ENCODE results near the gene NUP210L.
"Not testable (repeated sequence)": the region's sequence is repeated elsewhere in the genome, so short reads cannot be mapped to it uniquely, and the experiment has no call there.

NUP210L gene

DNA sequence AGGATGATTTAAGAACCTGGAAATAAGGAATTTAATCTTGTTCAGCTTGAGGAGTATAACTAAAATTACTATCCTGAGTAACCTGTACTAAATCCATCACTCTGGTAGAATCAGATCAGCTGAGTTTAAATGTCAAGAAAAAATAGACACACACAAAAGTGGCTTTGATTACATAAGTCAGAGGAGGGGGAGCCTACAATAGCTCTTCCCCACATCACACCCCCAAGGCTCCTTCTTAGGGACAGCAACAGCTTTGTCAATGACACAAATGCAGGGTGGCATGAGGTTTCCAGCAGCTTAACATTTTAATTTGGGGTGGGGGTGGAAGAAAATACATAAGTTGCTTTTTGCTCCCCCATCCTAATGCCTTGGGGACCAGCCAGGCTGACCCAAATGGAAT lies 12.6 kb upstream of the NUP210L start:
- DNase-seq, result no peak

DNA sequence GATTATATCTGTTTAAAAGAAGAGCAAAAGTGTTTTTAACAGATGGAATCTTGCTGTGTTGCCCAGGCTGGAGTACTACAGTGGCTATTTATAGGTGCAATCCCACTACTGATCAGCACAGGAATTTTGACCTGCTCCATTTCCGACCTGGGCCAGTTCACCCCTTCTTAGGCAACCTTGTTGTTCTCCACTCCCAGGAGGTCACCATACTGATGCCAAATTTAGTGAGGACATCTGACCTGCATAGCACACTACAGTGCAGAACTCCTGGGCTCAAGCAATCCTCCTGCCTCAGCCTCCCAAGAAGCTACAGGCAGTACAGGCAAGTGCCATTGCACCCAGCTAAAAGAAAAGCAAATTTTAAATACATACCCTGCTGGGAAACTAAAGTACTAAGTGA lies 11.3 kb upstream of the NUP210L start:
- no peak for DNase-seq

DNA sequence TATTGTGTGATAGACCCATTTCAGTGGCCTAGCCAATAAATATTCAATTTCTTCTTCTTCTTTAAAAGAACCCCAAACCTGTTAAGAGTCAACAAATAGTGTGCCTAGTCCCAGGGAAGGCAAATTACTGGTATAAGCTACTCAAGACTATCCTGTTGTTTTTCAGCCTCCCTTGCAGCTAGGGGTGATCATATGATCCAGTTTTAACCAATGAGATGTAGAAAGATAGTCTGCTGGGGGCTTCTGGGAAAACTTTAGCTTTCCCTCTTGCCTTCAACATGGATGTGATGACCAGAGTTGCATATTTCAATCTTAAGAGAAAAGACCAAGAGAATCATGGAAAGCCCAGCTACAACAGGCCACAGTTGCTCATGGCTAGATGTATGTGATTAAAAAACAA lies 4.7 kb upstream of the NUP210L start:
- DNase-seq, result no peak

DNA sequence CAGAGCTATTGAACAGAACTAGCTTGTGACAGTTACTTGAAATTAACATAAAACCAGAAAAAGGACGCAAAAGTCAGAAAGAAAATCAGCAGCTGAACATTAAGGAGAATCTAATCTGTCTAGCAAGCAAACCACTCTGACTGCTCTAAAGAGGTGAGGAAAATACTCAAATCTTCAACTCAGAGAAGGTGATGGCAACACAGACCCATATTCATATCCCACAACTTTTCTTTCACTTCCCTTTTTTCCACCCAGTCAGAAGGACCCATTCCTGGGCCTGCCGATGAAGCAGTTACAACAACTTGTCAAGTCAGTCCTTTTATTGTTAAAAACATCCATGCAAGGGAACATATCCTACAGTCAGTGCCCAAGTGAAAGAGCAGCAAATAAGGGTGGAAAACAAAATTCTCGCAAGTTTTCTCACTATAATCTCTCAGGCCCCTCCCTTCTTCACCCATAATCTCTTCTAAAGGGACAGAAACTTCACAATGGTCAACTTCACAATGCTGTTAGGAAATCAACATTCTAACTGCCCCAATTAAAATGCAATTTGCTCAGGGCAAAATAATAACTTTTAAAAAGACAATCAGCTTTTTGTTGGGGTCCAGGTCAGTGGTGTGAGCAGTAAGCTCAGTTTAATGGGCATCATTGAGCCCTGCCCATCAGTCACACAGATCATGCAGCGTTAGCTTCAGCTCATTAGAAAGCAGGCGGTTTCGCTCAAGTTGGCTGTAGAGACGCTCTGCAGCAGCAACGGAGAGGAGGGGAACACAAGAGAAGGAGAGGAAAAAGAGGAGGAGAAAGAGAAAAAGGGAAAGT lies 3.6 kb upstream of the NUP210L start:
- DNase-seq, result no peak

DNA sequence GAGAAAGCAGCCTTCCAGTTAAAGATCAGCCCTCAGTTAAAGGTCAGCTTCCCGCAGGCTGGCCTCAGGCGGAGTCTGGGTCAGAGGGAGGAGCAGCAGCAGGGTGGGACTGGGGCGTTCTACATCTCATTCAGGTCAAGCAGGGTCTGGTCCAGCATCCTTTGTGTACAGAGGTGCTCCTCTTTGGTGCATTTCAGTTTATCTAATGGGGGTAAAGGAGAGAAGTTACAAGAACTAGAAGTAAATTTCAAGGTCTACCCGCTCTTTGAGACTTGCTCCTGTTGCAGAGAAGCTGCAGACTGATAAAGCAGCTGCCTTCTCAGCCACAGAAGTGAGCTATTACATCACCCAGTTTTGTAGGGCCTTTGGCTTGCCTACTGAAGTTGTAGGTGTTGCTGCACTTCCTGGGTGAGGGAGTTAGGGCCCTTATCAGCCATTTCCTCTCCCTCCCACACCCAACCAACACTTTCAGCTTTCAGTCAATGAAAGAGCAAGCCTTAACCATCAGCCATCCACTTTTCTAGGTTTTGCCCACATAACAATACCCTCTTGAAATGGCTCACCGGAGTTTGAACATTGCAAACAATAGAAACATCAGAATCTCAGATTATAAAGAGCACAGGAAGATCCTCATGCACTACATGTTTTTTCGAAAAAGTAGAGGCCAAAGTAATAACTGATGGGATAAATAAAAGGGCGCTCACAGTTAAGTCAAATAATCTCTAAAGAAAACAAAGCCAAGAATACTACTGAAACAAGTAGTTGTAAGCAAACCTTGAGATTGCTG lies 2.8 kb upstream of the NUP210L start:
- DNase-seq, result peak; percentile 57 to 63

DNA sequence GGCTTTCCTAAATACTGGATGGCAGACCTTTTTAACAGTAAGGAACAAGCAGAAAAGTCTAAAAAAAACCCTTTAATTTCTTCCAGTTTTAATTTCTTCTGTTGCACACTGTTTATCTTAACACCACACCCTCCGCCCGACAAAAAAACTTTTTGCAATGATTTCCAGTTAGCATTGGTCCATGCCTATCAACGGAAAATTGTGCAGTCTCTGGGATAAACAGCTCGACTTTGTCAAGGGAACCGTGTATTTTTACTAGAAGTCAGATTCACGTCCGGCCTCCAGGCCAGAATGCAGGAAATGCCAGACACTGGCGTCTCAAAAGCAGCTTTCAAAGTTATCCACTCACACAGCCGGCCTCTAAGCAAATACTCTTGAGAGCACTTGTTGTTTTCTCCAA lies 378 bp upstream of the NUP210L start:
- no peak for DNase-seq

DNA sequence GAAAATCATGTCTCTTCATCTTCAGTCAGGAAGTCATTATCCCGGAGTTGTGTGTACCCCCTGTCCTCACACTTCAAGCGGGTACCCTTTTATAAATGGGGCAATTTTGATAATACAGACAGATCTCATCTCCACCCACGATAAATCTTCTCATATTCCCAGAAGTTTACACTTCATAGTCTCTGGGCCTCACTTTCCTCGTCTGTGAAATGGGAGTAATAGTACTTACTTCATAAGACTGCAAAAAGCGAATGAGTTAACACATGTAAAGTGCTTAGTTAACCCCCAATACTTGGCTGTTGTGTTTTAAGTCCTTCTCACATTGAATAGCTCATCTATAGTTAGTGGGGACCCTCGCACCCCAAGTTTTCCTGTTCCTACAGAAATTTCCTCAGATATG lies 820 bp downstream of the NUP210L start:
- DNase-seq, result no peak

DNA sequence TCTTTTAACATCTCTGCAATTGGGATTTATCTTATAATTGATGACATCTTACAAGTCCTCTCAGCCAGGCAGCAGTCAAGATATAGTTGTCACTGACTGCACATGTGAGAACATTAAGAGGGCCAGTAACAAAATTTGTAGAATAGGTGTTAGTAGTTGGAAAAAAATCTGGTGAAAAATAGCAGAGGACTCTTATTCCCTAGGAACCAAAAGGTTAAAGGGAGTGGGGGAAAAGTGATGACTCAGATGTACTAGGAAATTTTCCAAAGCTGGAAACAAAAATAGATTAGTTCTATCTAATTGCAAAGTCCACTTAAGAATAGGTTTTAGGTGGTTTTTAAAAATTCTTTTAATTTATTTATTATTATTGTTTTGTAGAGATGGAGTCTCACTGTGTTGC lies 3.6 kb downstream of the NUP210L start:
- DNase-seq, result no peak

DNA sequence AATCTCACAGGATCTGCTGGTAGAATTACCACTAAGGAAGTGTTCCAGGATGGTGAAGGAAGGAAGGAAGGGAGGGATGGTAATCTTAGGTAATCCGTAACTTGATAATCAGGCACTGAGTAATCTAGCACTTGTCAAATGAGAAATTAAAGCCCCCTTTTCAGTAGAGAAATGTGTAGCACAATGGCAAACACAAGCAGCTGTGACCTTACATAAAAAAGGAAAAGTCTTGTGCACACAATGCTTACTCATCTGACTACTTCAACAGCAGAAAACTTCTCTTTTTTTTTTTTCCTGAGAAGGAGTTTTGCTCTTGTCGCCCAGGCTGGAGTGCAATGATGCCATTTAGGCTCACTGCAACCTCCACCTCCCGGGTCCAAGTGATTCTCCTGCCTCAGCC lies 6.1 kb downstream of the NUP210L start:
- no peak for DNase-seq

DNA sequence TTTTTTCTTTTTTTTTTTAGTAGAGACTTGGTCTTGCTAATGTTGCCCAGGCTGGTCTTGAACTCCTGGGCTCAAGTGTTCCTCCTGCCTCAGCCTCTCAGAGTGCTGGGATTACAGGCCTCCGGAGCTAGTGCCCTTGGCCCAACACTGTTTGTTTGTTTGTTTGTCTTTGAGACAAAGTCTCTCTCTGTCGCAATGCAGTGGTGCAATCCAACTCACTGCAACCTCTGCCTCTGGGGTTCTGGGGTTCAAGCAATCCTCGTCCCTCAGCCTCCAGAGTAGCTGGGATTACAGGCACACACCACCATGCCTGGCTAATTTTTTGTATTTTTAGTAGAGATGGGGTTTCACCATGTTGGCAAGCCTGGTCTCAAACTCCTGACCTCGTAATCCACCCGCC lies 7.4 kb downstream of the NUP210L start:
- not testable (repeated sequence) for DNase-seq

DNA sequence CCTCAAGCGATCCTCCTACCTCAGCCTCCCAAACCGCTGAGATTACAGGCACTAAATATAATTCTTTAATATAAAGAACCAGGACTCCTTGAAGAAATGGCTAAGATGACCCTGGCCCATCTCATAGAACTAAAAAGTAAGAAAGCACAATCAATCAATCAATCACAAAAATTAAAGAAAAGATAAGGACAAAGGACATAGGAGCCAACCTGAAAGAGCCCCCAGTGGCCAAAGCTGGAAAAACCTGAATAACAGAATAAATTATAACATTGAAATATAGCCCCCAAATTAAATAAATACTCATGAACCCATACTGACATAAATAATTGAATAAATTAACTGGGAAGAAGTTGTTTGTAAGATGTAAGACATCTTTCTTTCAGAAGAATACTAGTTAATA lies 8.9 kb downstream of the NUP210L start:
- DNase-seq, result no peak

DNA sequence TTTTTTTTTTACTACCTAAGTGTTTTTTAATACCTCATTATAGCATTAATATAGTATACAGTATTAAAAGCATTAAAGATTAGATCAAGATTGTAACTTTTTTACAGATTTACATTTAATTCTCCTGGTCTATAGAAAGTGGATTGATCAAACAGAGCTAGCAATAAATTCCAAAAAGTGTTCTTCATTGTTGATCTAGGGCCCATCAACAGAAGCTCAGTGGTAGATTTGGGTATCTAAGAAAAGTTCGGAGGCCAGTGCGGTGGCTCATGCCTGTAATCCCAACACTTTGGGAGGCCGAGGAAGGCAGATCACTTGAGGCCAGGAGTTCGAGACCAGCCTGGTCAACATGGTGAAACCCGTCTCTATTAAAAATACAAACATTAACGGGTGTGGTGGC lies 12.5 kb downstream of the NUP210L start:
- no peak for DNase-seq

DNA sequence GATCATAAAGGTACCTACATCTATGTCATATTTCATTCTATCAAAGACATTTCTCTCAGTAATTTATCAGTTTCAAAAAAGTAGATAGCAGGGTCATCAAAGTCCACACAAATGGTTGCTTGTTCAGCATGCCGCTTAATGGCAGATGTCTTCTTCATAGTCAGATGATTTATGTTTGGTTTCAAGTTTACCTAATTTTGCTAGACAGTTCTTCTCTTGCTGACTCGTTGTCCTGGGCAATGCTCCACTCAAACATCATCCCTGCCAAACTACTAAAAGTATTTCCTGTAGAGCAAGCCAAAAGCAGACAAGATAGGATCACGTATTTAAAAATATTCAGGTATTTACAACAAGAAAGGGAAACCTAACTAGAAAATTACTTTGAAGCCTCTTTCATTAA lies 13.6 kb downstream of the NUP210L start:
- no peak for DNase-seq

DNA sequence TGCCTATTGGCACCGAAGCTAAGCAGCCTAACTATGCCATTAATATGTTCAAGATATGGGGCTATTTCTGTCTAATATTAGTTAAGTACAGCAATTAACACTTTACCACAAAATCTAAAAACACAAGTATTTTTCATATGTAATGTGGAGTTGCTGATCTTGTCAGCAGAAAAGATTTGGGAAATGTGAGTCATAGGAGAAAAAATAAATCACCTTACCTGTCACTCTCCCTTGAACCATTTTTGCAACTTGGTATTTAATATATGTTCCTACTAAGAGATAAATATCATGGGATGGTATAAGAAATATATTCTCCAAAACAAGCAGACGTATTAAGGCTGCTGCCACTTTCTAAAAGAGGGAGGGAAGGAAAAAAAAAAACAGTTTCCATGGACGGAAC lies 17.0 kb downstream of the NUP210L start:
- no peak for DNase-seq

DNA sequence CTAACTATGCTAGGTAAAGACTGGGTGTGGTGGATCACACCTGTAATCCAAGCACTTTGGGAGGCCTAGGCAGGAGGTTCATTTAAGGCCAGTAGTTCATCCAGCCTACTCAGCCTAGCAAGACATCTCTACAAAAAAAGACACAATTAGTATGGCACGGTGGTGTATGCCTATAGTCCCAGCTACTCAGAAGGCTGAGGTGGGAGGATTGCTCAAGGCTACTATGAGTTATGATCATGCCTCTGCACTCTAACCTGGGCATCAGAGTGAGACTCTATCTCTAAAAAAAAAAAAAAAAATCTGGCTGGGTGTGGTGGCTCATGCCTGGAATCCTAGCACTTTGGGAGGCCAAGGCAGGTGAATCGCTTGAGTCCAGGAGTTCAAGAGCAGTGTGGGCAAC lies 21.6 kb downstream of the NUP210L start:
- no peak for DNase-seq

DNA sequence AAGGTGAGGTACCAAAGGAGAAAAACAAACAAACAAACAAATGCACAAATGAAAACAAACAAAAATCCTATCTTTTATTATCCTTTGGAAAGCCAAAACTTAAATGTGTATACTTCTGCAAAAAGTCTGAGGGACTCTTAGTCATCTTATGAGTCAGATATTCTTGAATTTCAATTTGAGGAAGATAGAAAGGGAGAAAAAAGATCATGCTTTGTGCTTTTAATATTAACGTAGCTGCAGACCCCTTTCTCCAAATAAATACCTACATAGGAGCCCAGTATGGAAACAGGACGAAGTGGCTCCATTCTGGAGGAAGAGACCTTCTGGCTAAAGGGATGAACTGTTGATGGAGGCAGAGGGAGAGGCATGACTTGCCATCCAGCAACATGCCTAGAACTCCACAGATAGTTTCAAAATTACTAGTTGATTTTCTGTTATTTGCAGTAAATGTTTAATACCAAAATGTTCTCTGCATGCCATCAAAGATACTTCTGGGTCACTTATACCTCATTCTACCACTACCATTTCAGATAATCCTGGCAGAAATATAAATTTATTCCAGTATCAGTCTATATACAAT lies 25.4 kb downstream of the NUP210L start:
- DNase-seq, result no peak

DNA sequence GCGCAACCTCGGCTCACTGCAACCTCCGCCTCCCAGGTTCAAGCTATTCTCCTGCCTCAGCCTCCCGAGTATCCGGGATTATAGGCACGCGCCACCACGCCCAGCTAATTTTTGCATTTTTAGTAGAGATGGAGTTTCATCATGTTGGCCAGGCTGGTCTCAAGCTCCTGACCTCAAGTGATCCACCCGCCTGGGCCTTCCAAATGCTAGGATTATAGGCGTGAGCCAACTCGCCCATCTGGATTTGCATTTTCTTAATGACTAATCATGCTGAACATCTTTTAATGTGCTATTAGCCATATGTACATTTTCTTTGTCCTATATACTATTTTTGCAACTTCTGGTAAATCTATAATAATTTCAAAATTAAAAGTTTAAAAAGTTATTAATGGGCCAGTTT lies 31.7 kb downstream of the NUP210L start:
- DNase-seq, result not testable (repeated sequence)

DNA sequence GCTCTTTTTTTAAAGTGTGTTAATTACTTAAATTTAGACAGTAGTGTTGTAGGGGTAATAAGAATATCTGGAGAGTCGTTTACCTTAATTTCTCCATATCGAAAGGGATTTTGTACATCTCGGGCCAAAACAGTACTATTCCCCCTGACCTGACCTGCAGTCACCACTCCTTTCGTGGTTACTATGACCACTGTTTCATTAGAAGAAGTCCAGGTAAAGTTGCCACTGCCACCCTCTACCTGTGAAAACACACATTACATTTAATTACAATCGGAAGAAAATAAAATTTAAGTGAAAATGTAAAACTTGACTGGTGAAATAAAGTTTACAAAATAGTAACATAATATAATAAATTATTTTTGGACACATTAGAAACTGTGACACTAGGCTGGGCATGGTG lies 37.2 kb downstream of the NUP210L start:
- no peak for DNase-seq

DNA sequence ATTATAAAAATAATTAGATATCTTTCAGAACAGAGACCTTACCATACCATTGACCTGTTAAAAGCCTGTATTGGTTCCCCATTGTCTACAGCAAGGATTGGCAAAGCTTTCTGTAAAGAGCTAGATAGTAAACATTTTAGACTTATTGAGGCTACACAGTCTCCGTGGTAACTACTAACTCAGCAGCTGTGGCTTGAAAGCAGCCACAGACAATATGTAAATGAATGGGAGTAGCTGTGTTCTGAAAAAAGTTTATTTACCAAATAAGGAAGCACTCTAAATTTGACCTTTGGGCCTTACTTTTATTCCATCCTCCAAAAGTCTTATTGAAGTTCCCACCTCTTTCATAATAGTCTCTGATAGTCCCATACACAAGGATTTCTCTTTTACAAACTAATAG lies 39.7 kb downstream of the NUP210L start:
- DNase-seq, result no peak

DNA sequence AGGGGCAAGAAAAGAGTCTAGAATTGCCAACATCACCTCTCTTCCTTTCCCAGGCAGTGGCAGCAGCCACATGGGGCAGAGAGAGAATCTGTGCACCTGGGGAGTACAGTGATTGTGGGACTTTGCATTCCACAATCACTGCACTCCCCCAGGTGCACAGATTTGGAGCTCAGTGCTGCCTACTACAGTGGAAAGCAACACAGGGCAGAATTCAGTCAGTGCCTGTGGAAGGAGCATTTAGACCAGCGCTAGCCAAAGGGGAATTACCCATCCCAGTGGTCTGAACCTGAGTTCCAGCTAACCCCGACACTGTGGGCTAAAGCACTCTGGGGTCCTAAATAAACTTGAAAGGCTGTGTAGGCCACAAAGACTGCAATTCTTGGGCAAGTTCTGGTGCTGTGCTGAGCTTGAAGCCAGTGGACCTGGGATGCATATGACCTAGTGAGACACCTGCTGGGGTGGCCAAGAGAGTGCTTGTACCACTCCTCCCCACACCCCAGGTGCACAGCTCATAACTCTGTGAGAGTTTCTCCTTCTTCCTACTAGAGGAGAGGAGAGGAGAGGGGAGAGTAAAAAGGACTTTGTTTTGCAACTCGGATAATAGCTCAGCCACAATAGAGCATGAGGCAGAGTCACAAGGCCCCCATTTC lies 50.3 kb downstream of the NUP210L start:
- no peak for DNase-seq

DNA sequence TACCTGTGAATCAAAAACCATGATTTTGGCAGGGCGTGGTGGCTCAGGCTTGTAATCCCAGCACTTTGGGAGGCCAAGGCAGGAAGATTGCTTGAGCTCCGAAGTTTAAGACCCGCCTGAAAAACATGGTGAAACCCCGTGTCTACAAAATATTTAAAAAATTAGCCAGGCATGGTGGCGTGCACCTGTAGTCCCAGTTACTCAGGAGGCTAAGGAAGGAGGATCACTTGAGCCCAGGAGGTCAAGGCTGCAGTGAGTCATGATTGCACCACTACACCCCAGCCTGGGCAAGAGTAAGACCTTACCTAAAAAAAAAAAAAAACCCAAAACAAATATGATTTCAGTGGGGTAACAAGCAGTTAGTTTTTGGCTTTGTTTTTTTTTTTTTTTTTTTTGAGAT lies 54.7 kb downstream of the NUP210L start:
- not testable (repeated sequence) for DNase-seq

DNA sequence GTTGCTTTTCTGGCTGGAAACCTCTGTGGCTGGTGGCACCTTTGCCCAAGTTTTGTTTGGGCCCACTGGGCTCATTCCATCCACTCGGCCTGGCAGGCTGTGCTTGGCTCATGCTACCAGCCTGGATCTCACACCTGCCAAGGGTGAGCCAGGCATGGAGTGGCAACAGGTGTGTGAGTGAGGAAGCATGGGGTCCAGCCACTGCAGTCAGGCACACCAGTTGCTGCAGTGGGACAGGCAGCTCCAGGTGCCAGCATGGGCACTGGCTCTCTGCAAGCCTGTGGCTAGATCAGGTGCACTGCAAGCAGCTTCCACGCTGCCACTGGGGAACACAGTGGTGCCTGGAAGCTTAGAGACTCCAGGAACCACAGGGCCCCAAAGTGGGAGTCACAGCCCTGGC lies 57.0 kb downstream of the NUP210L start:
- DNase-seq, result no peak

DNA sequence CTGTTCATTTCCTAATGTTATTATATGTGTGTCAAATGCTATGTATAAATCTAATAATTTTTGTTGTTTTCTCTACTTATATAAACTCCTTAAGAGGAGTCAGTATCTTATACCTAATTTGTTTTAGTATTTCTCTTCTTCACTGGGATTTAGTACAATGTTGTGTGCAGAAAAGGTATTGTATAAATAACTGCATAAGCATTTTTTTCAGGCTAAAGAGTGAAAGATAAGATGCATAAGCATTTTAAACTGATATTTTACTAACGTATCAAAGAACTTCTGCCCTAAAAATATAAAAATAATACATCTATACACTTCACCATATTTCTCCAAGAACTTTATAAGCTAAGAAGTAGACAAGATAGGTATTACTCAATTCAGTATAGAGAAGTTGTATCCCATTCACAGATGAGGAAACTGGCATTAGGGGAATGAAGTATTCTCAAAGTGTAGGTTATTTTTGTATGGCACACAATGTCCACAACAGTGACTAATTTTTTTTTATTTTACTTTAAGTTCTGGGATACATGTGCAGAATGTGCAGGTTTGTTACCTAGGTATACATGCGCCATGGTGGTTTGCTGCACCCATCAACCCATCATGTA lies 59.3 kb downstream of the NUP210L start:
- DNase-seq, result no peak

All from activated CD4-positive, alpha-beta T cell treated with anti-CD3 and anti-CD28 coated beads, Interleukin-2, amount 50 U/mL, for 4 hours (primary cell).